GM08714 (cell line): ENCODE results near the gene DIS3L2.
"Not testable (repeated sequence)": the region's sequence is repeated elsewhere in the genome, so short reads cannot be mapped to it uniquely, and the experiment has no call there.

Experiments used
- H3K4me3 ChIP-seq: fragments of 200-500 bp; sonication (Bioruptor generic); 2 replicates; pipeline ENCODE4 v1.5.1; 2014; ENCODE audit warnings: mild to moderate bottlenecking, low read length, inconsistent platforms
- ZNF274 ChIP-seq: IDR thresholded peaks from 2 replicates; pipeline ENCODE4 v1.6.1; 2012; ENCODE audit warnings: mild to moderate bottlenecking, low read depth, low read length

The DIS3L2 gene

DNA sequence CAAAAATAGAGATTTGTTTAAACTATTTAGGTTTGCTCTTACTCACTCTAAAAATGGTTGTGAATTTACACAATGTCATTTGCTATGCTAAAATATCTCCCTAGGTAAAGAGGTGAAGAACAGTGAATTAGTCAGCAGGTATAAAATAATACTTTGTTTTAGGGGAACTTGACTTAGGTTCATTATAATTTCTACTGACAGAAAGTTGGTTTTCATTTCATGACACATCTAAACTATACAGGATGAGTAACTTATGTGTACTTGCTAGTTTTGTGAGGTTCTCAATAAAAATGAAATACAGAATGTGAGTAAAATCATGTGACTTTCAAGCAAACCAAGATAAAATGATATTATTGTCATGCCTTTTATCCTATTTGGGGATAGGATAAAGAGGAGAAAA lies 66.0 kb downstream of the DIS3L2 start:
- no peak for TF ChIP-seq ZNF274

DNA sequence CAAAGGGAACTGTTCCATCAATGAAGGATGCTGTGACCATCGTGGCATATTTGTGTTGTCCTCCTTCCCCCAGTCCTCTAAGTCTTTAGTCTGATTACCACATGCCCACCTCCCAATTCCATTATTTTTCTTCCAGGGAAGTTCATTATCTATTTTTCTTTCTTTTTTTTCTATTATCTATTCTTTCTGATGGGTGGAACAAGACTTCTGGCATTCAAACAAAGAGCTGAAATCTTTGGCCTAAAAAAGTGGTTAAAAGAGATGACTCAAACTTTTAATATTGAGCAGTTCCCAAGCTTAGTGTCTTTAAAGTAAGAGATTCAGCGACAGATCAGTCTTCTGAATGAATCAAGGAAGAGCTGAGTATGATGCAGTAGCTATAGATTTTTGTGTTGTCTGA lies 66.6 kb downstream of the DIS3L2 start:
- H3K4me3 ChIP-seq: no peak overlapping the region
- no peak for TF ChIP-seq ZNF274

More for the DNA sequence above, 66.0 kb downstream of the DIS3L2 start:
- no peak overlapping the region for H3K4me3 ChIP-seq

DNA sequence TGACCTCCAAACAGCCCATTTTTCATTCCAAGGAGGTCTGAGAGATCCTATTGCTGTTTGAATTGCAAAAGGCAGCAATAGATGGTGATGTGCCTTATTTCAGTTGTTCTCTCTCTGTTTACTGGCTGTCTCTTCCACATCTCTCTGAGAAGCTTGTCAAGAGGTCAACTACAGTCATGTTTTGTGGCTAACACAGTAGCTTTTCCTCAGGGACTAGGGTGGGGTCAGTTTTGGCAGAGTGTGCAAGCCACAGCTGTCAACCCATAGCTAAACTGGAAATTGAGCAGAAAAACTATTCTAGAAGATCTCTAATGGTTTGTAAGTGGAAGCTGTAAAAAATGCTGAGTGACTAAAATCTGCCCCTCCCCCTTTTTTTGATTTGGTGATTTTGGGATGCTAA lies 67.1 kb downstream of the DIS3L2 start:
- H3K4me3 ChIP-seq: no peak overlapping the region
- TF ChIP-seq ZNF274: no peak

DNA sequence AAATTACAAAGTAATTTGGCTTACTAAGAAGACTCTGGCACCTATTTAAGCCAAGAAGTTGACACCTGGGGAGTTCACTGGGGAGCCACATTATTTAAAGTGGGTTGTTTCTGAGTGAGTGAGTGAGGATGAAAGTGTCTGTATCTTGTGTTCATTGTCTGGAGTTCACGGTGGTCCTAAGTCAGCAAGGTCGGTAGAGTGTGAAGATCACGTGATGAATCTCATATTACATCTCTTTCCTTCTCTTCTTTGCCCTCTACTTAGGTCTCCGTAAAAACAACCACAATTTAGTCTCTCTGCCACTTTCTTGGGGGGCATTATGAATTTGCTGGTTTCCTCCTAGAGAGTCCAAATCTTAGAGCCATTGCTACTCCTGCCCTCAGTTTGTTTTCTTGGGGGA lies 67.8 kb downstream of the DIS3L2 start:
- TF ChIP-seq ZNF274: no peak

DNA sequence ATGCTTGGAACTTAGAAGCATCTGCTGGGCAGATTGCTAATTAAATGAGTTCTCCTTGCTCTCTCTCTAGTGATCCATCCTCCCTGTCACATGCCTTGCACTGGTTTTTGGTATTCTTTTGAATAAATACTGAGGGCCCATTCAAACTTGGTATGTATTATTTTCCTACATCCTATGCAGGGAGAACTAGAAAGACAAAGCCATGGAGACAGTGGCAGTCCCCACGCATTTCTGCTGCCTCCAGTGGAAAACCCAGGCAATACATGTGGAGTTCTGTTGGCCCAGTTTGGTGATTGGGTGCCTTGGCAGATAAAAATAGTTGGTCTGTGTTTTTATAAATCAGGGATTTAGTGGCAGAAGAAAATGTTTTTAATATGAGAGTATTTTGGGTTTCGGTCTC lies 68.7 kb downstream of the DIS3L2 start:
- TF ChIP-seq ZNF274: no peak
- H3K4me3 ChIP-seq: no peak overlapping the region

More for the DNA sequence above, 67.8 kb downstream of the DIS3L2 start:
- no peak overlapping the region for H3K4me3 ChIP-seq

DNA sequence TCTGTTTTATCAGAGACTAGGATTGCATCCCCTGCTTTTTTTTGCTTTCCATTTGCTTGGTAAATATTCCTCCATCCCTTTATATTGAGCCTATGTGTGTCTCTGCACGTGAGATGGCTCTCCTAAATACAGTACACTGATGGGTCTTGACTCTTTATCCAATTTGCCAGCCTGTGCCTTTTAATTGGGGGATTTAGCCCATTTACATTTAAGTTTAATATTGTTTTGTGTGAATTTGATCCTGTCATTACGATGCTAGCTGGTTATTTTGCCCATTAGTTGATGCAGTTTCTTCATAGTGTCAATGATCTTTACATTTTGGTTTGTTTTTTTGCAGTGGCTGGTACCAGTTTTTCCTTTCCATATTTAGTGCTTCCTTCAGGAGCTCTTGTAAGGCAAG lies 73.8 kb downstream of the DIS3L2 start:
- H3K4me3 ChIP-seq: not testable (repeated sequence)

DNA sequence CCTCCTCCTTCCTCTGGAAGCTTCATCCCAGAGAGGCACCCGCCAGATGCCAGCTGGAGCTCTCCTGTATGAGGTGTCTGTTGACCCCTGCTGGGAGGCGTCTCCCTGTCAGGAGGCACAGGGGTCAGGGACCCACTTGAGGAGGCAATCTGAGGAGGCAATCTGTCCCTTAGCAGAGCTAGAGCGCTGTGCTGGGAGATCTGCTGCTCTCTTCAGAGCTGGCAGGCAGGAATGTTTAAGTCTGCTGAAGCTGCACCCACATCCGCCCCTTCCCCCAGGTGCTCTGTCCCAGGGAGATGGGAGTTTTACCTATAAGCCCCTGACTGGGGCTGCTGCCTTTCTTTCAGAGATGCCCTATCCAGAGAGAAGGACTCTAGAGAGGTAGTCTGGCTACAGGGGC lies 75.4 kb downstream of the DIS3L2 start:
- H3K4me3 ChIP-seq: not testable (repeated sequence)

DNA sequence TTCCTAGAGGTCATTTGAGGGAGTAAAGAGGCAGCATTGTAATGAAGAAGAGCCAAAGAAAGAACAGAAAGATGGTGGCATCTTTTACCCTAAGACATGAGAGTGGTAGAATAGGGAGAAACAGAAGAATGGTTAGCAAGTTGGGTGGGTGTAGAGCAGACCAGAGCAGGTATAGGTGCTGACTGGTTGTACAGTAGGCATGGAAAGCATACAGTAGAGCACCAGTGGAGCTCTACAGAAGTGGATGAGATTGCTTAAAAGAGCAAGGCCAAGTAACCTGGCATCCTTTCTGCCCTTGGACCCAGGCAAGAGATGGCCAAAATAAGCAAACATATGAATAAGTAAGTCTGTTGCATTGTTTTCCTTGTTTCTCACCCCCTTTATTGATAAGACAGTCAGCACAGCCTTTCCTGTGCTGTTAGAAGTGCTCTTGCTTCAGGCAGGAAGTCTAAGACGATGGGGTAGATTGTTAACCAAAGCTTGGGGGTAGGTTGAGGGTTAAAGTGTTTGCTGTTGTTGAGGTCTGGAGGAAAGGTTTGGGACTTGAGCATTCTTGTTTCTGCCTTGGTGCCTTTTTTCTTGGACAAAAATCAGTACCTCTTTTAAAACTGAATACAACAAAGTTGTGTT lies 76.9 kb downstream of the DIS3L2 start:
- no peak for TF ChIP-seq ZNF274
- H3K4me3 ChIP-seq: no peak overlapping the region

DNA sequence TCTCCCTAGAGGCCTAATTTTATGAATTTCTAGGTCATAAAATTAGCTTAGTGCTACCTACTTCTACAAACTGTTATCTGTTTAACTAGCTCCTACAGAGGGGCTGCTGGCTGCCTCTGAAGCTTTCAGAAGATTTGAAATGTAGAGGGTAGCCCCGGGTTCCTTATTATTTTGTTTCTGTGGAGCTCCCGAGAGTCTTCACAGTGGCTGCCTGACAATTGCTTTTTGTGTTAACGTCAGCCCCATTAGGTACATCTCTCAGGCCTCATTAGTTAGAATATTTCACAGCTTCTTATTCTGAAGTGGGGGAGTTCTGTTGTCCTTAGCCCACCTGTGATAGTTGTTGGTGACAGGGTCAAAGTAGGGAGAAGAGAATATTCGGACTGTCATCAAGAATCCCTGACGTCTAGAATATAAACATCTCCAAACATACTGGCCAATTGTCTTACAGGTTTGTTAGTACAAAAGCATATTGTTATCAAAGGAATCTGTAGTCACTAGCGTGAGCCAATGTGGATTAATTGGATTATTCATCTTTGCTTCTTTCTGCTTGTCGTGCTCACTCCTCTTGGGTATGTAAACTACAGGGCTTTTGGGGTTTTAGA lies 77.5 kb downstream of the DIS3L2 start:
- H3K4me3 ChIP-seq: no peak overlapping the region
- TF ChIP-seq ZNF274: no peak

DNA sequence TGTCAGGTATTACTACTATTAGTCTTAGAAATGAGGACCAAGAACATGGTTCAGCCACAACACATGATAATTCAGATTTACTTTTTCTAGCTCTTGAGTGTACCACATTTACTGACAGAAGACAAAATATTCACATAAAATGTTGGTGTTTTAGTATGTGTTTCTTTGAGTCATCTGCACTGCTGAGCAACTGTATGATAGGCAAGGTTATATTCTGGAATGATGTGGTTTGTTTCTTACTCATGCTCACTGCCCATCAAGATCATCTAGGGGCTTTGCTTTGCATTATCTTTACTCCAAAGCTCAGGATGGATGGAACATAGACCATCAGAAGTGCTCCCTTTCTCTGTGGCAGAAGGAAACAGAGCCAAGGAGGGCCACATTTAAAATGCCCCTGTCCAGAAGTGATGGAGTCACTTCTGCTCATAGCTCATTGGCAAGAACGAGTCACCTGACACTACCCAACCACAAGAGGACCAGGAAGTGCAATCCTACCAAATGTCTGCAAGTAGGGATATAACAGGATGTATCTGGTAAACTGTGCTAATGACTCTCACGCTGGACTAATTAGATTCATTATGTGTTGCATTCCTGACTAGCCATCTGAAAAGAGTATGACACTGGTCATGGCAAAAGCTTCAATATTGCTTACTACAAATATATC lies 81.5 kb downstream of the DIS3L2 start:
- TF ChIP-seq ZNF274: no peak
- H3K4me3 ChIP-seq: no peak overlapping the region

DNA sequence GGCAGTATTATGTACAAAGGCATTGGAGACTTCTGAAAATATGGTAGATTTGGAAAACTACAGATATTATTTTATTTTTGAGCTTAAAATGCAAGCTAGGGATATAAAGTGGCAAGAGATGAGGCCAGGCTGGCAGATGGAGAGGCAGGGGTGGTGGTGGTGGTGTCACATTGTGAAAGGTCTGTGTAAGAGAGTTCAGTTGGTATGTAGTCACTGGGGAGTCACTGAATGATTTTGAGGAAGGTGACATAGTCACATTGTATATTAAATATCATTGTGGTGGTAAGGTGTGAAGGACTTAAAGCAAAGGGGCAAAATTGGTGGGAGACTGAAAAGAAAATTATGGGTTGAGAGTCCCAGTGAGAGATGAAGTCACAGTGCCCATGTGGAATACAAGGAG lies 82.5 kb downstream of the DIS3L2 start:
- no peak for TF ChIP-seq ZNF274
- H3K4me3 ChIP-seq: no peak overlapping the region

DNA sequence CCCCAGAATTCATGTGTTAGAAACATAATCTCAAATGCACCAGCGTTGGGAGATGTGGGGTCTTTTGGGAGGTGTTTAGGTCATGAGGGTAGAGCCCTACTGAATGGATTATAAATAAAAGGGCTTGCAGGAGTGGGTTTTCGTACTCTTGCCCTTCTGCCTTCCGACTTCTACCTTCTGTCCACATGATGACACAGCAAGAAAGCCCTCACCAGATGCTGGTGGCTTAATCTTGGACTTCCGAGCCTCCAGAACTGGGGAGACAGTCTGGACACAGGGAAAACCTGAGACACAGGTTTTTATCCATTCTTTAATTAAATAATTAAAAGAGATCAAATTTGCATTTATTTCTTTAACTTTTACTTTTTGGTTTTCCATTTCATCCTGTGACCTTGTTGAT lies 87.8 kb downstream of the DIS3L2 start:
- no peak for TF ChIP-seq ZNF274
- H3K4me3 ChIP-seq: no peak overlapping the region

DNA sequence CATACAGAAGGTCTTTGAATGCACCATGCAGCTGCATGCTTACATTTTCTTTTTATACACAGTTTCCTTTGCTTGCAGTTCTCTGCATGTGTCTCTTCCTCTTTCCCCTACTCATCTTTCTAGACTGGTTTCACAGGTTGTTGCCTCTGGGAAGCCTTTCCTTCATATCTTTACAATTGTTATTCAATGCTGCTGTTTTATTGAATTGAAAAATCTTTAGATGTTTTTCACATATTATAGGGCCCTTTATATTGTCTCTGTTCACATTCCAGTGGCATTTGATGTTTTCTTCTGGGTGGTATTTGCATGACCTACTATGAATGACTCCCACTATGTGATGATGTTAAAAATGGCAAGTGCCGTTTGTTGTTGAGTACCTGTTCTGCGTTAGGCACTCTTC lies 91.1 kb downstream of the DIS3L2 start:
- no peak overlapping the region for H3K4me3 ChIP-seq

DNA sequence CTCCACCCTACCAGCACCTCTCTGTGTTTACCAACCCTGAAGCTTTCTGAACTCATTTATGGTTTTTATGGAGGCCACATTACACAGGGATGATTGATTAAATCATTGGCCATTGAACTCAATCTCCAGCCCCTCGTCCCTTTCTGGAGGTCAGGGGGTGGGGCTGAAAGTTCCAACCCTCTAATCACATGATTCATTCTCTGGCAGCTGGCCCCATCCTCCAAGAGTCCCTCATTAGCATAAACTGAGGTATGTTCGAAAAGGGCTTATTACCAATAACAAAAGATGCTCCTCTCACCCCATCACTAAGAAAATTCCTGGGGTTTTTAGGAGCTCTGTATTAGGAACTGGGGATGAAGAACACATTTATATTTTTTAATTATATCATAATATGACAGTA lies 92.3 kb downstream of the DIS3L2 start:
- no peak overlapping the region for H3K4me3 ChIP-seq
- no peak for TF ChIP-seq ZNF274

More for the DNA sequence above, 91.1 kb downstream of the DIS3L2 start:
- no peak for TF ChIP-seq ZNF274

DNA sequence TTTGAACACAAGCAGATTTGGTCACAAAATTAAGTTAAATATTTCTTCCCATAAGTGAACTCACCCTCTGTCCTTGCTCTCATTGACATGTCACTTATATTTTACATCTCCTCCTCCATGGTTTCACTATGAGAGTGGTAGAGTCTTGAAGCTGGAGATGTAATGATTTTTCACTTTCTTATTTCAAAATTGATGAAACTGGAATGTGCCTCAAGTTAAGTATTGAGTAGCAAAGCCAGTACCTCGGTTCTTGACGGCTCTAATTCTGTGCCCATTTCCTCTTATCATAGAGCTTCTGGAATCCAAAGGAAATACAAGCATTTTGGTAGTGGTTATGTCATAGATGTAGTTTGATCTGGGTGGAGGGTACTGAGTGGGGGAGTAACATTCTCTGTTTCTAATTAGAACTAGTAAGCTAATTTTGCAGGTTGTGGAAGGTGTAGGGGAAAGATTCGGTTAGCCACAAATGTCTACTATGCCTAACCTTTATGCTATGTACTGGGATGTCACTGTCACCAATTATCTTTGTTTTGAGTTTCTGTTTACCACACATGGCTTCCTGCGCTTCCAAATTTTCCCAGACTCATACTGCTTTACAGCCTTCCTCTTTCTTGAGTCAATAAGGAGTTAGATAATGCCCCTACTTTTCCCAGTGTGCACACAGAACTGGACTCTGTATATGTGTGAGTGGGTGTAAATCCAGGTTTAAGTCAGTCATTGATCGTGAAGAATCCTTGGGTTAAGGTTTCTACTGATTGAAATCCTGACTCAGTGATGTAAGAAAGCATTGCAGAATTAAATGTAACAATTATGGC lies 96.8 kb downstream of the DIS3L2 start:
- no peak for TF ChIP-seq ZNF274
- no peak overlapping the region for H3K4me3 ChIP-seq
